Endothelial cell of umbilical vein (primary cell): ENCODE data around the gene OCA2. TPM values are rescaled to one million over a fixed set of nuclear protein-coding genes. Genes with fewer than 3 reads are reported as not detected.

Experiments
- BruUV-seq: library from RNA; stranded (reverse); fragments of 400-500 nt; replicated peaks from 2 replicates; lab custom pipeline; 2021; lab: Mats Ljungman, UMichigan
- CTCF ChIA-PET: fragments of 300-600, 350-600 bp; sonication (Branson Sonifier 250); formaldehyde crosslinking; loops from one replicate; lab custom pipeline; 2021; ENCODE audit warnings: antibody characterized with exemption, inconsistent platforms; lab: Charles Lee
- POLR2A ChIA-PET: fragments of 300-600, 350-600 bp; sonication (Branson Sonifier 250); formaldehyde crosslinking; loops from one replicate; lab custom pipeline; 2021; ENCODE audit warnings: antibody characterized with exemption, inconsistent platforms; lab: Charles Lee
- DNase-seq: peaks from one replicate; pipeline ENCODE4 v3.0.0-alpha.2; 2011; ENCODE audit warnings: low read depth, low spot score
- FAIRE-seq: peaks from 2 replicates; lab custom pipeline; 2011; peaks lifted over from hg19 to GRCh38; lab: Jason Lieb, UNC
- H2AFZ ChIP-seq: 2 replicates; pipeline ENCODE4 v1.6.0; 2012; ENCODE audit warnings: low read depth, low read length, control low read depth, inconsistent platforms
- H3K27ac ChIP-seq: 2 replicates; pipeline ENCODE4 v1.5.1; 2011; ENCODE audit warnings: low read depth, mild to moderate bottlenecking, control low read depth, low read length, moderate library complexity; ENCODE audit not compliant: insufficient read depth
- H3K27me3 ChIP-seq, 2 experiments: 2 replicates each; pipeline versions ENCODE4 v1.6.0 to v1.6.1; 2011; ENCODE audit warnings: low read length in 2 of 2, mixed read lengths in 1 of 2; ENCODE audit not compliant: control insufficient read depth in 2 of 2, insufficient read depth in 2 of 2
- H3K36me3 ChIP-seq, 2 experiments: 2 replicates in 1 of 2; 3 replicates in 1 of 2; pipeline ENCODE4 v1.5.1; 2011; ENCODE audit warnings: low read length in 2 of 2, mild to moderate bottlenecking in 1 of 2, moderate library complexity in 1 of 2; ENCODE audit not compliant: control insufficient read depth in 2 of 2, insufficient read depth in 2 of 2; ENCODE audit errors: extremely low read depth in 1 of 2
- H3K4me1 ChIP-seq: 3 replicates; pipeline ENCODE4 v1.5.1; 2011; ENCODE audit warnings: mild to moderate bottlenecking, low read length; ENCODE audit not compliant: control insufficient read depth, insufficient read depth; ENCODE audit errors: extremely low read depth
- H3K4me2 ChIP-seq: 2 replicates; pipeline ENCODE4 v1.6.1; 2011; ENCODE audit warnings: low read length, control low read depth, mixed read lengths; ENCODE audit not compliant: insufficient read depth
- H3K4me3 ChIP-seq, 3 experiments: fragments of 200-600 bp in 1 of 3; sonication (generic), shearing (Covaris generic) in 1 of 3; replicated peaks in 1 of 3; 2 replicates each; pipeline ENCODE4 v1.5.1; 2011 to 2016; ENCODE audit warnings: control low read depth in 3 of 3, low read length in 3 of 3, mild to moderate bottlenecking in 2 of 3, inconsistent platforms in 1 of 3, low read depth in 1 of 3, moderate library complexity in 1 of 3; ENCODE audit not compliant: insufficient read depth in 1 of 3
- H3K79me2 ChIP-seq: 2 replicates; pipeline ENCODE4 v1.6.0; 2012; ENCODE audit warnings: low read length, inconsistent platforms; ENCODE audit not compliant: control insufficient read depth, insufficient read depth
- H3K9ac ChIP-seq: replicated peaks from 2 replicates; pipeline ENCODE3; 2011; ENCODE audit warnings: low read length, control low read depth; ENCODE audit not compliant: insufficient read depth; ENCODE audit errors: extremely low read depth
- H3K9me1 ChIP-seq: replicated peaks from 3 replicates; pipeline ENCODE4 v1.6.0; 2011; ENCODE audit warnings: mild to moderate bottlenecking, low read length; ENCODE audit not compliant: control insufficient read depth, insufficient read depth; ENCODE audit errors: extremely low read depth
- H3K9me3 ChIP-seq: replicated peaks from 2 replicates; pipeline ENCODE4 v1.5.1; 2012; ENCODE audit warnings: low read length, inconsistent platforms; ENCODE audit not compliant: control insufficient read depth, insufficient read depth
- H4K20me1 ChIP-seq: replicated peaks from 2 replicates; pipeline ENCODE3; 2011; ENCODE audit warnings: mild to moderate bottlenecking, low read length; ENCODE audit not compliant: control insufficient read depth, insufficient read depth; ENCODE audit errors: extremely low read depth
- CTCF ChIP-seq, 2 donors: IDR thresholded peaks; 1 replicate in 1 of 2; 2 replicates in 1 of 2; pipeline ENCODE4 v1.5.1; 2011; ENCODE audit warnings: low read length in 2 of 2, mild to moderate bottlenecking in 2 of 2, moderate library complexity in 2 of 2, control low read depth in 1 of 2, inconsistent platforms in 1 of 2, low read depth in 1 of 2; ENCODE audit not compliant: insufficient read depth in 1 of 2; ENCODE audit errors: extremely low read depth in 1 of 2
- EZH2 ChIP-seq: IDR thresholded peaks from 2 replicates; pipeline ENCODE4 v1.6.1; 2012; ENCODE audit warnings: borderline replicate concordance, low read depth, mild to moderate bottlenecking, moderate library complexity, low read length, inconsistent platforms; ENCODE audit not compliant: severe bottlenecking
- FOS ChIP-seq: IDR thresholded peaks from 2 replicates; pipeline ENCODE4 v1.6.1; 2011; ENCODE audit warnings: mild to moderate bottlenecking, low read length, moderate library complexity, borderline replicate concordance; ENCODE audit not compliant: insufficient read depth
- GATA2 ChIP-seq: IDR thresholded peaks from 2 replicates; pipeline ENCODE4 v1.7.0; 2011; ENCODE audit warnings: low read depth, mild to moderate bottlenecking, moderate library complexity, mixed read lengths, low read length; ENCODE audit not compliant: insufficient read length, insufficient read depth
- JUN ChIP-seq: IDR thresholded peaks from 2 replicates; pipeline ENCODE4 v1.6.1; 2011; ENCODE audit warnings: borderline replicate concordance, low read depth; ENCODE audit not compliant: insufficient read length, insufficient read depth
- POLR2A ChIP-seq: IDR thresholded peaks from 2 replicates; pipeline ENCODE4 v1.6.1; 2012; ENCODE audit warnings: low read depth, mild to moderate bottlenecking, control low read depth, low read length
- POLR2AphosphoS5 ChIP-seq: IDR thresholded peaks from 2 replicates; pipeline ENCODE4 v1.6.1; 2012; ENCODE audit warnings: low read depth, mild to moderate bottlenecking, control low read depth, low read length, moderate library complexity; ENCODE audit not compliant: insufficient read depth
- dilution Hi-C: fragments of 300-500 bp; cut with MboI; formaldehyde crosslinking; loops from one replicate; pipeline ENCODE4 v1.15.0; 2019; ENCODE audit warnings: low sequenced_read_pairs; ENCODE audit not compliant: extremely low pct_ligation_motif_present
- intact Hi-C: fragments of 100-400 bp; cut with micrococcal nuclease; formaldehyde crosslinking; loops from one replicate; pipeline ENCODE4 v1.10.0; 2022
- polyA plus RNA-seq, 4 experiments: library from polyadenylated mRNA; depleted of rRNA in 3 of 4; stranded (reverse) in 3 of 4; unstranded in 1 of 4; fragments of >200 nt; gene quantifications; 2 replicates each; pipeline versions ENCODE4 v1.2.1 to v1.2.3, GENCODE V29; 2011 to 2012; ENCODE audit warnings: missing spikeins in 1 of 4
- total RNA-seq: library from RNA; stranded (reverse); gene quantifications from 2 replicates; pipeline ENCODE4 v1.2.3, GENCODE V29; 2021
- TF ChIP-seq, protein P1 (sequence below): IDR thresholded peaks from 2 replicates; pipeline ENCODE4 v1.6.1; 2011; ENCODE audit not compliant: insufficient read depth, insufficient read length

OCA2 gene
- total and polyA plus RNA-seq, 2 donors (not counting 3 experiments of a cell fraction or from before 2014, with no cell fraction given): not detected

- Histone ChIP-seq H2AFZ (no peak overlapping the region), H3K9ac (no peak overlapping the region), H3K4me2 (no peak overlapping the region), H3K9me3 (peaks cover 2% of the 10 kb centered on the region), H3K36me3 (no peaks in the 10 kb centered on the region), H3K27ac (no peak overlapping the region), H3K79me2 (no peaks in the 10 kb centered on the region), H3K9me1 (no peaks in the 10 kb centered on the region), H4K20me1 (no peaks in the 10 kb centered on the region), H3K27me3 (no peaks in the 10 kb centered on the region), H3K4me1 (no peaks in the 10 kb centered on the region), H3K4me3 (no peak overlapping the region)
- intact Hi-C loops (no loop called here), dilution Hi-C loops (no loop called here)
- FAIRE-seq (no peak), DNase-seq (no peak)
- TF ChIP-seq EZH2 (no peak), POLR2AphosphoS5 (no peak), JUN (no peak), POLR2A (no peak), GATA2 (no peak), CTCF (IDR thresholded peaks at IDR 0.05; ENCODE audit: extremely low read depth in 1 of 2, insufficient read depth in 1 of 2, low read depth in 1 of 2, low read length in 2 of 2) (no peak), FOS (no peak)
- TF ChIP-seq, protein P1, sequence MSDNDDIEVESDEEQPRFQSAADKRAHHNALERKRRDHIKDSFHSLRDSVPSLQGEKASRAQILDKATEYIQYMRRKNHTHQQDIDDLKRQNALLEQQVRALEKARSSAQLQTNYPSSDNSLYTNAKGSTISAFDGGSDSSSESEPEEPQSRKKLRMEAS: no peak
- CTCF ChIA-PET: no interaction called here
- POLR2A ChIA-PET: no interaction called here
- BruUV-seq: no TSS peak
Observed at GRCh38 chr15:28019594-28020309, 79.4 kb downstream of the OCA2 start.
